GM19035 (cell line): Measurements from ENCODE around the gene NR2C2AP.

ENCODE experiments used
- ATAC-seq: cut with Tn5 transposase; IDR thresholded peaks from one replicate; pipeline ENCODE4 v1.9.1; 2021; ENCODE audit not compliant: unreplicated experiment

Gene NR2C2AP

GRCh38 chr19:19152668-19153384, 50.4 kb downstream of the NR2C2AP start:
- ATAC-seq: no peak

- ATAC-seq: no peak
These were observed 51.8 kb downstream of the NR2C2AP start for GRCh38 chr19:19151418-19151817.
